ENCODE data around the gene PODXL2.

Gene PODXL2

GRCh38 chr3:127711896-127712295 lies 82.9 kb downstream of the PODXL2 start:
- no peak for DNase-seq

GRCh38 chr3:127712461-127712860 lies 83.5 kb downstream of the PODXL2 start:
- no peak for DNase-seq

- no peak for DNase-seq
These were observed 84.1 kb downstream of the PODXL2 start for GRCh38 chr3:127712881-127713771.

GRCh38 chr3:127714125-127714571 lies 85.2 kb downstream of the PODXL2 start:
- DNase-seq = no peak

- no peak for DNase-seq
These were observed 85.9 kb downstream of the PODXL2 start for GRCh38 chr3:127714866-127715265.

GRCh38 chr3:127715532-127715931 lies 86.5 kb downstream of the PODXL2 start:
- DNase-seq = no peak

- DNase-seq = no peak
These were observed 87.4 kb downstream of the PODXL2 start for GRCh38 chr3:127716384-127716783.

- DNase-seq = no peak
These were observed 88.6 kb downstream of the PODXL2 start for GRCh38 chr3:127717357-127718244.

GRCh38 chr3:127718245-127718915 lies 89.4 kb downstream of the PODXL2 start:
- DNase-seq = no peak

- no peak for DNase-seq
These were observed 89.9 kb downstream of the PODXL2 start for GRCh38 chr3:127718916-127719290.

- no peak for DNase-seq
These were observed 90.4 kb downstream of the PODXL2 start for GRCh38 chr3:127719369-127719768.

GRCh38 chr3:127720161-127720823 lies 91.3 kb downstream of the PODXL2 start:
- DNase-seq = no peak

- DNase-seq = no peak
These were observed 92.3 kb downstream of the PODXL2 start for GRCh38 chr3:127720985-127721935.

- no peak for DNase-seq
These were observed 93.3 kb downstream of the PODXL2 start for GRCh38 chr3:127722091-127722784.
